ENCODE measurements around the gene HK3.

- no peak for TF ChIP-seq MAX (IDR thresholded peaks at IDR 0.05)
- TF ChIP-seq CHD1 (IDR thresholded peaks at IDR 0.05; ENCODE audit: low read depth, low read length) = no peak
- TF ChIP-seq SRF (IDR thresholded peaks at IDR 0.05; ENCODE audit: low read depth, low read length) = no peak
- TF ChIP-seq GTF2F1 (IDR thresholded peaks at IDR 0.05; ENCODE audit: borderline replicate concordance, low read depth, low read length) = no peak
- TF ChIP-seq TAF1 (IDR thresholded peaks at IDR 0.05; ENCODE audit: low read depth, low read length) = no peak
- TF ChIP-seq EP300 (IDR thresholded peaks at IDR 0.05; ENCODE audit: borderline replicate concordance in 1 of 2, low read depth in 2 of 2, low read length in 2 of 2) = no peak
- TF ChIP-seq CHD2 (IDR thresholded peaks at IDR 0.05; ENCODE audit: low read length) = no peak
- TF ChIP-seq SP1 (IDR thresholded peaks at IDR 0.05; ENCODE audit: low read depth, low read length) = no peak
- TF ChIP-seq POLR2A (IDR thresholded peaks at IDR 0.05; ENCODE audit: control extremely low read depth in 1 of 2, low read depth in 2 of 2, low read length in 2 of 2) = no peak
- TF ChIP-seq CTCF (IDR thresholded peaks at IDR 0.05; ENCODE audit: control extremely low read depth in 1 of 3, insufficient read depth in 1 of 3, low read depth in 1 of 3, low read length in 3 of 3) = no peak
- no peak for TF ChIP-seq RXRA (IDR thresholded peaks at IDR 0.05; ENCODE audit: insufficient read depth, low read depth, low read length)
- no peak for TF ChIP-seq POLR2AphosphoS5 (IDR thresholded peaks at IDR 0.05; ENCODE audit: low read depth, low read length)
- no peak for TF ChIP-seq USF2 (IDR thresholded peaks at IDR 0.05; ENCODE audit: low read length)
These were observed 19.3 kb downstream of the HK3 start for GRCh38 chr5:176879663-176880361.

Measured in H1 (cell line).